ENCODE results near the gene LHX4.
A peak's percentile ranks its signal among the peaks of the same experiment; 100 is the strongest.

The LHX4 gene

DNA sequence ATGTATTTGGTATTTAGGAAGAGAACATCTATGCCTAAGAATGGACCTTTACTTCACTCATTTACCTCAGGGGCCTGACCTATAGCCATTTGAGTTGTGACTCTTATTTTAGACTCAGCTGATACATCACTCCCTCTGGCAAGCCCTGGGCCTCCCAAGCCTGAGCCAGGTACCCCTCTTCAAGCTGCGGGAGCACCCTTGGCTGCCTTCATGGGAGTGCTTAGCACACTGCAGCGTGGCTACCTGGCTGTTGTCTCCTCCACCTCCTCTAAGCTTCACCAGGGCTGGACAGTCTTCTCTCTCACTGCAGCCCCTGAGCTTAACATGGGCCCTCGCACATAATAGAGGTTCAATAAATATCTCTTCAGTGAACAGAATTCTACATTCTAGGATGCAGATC is 23.5 kb upstream of the LHX4 start:
- Histone ChIP-seq H3K36me3 (ENCODE audit: control insufficient read depth in 1 of 2, insufficient read depth in 2 of 2, low read depth in 1 of 2, low read length in 2 of 2) (no peaks in the 10 kb centered on the region), H3K9me3 (ENCODE audit: control insufficient read depth, low read length) (no peaks in the 10 kb centered on the region), H3K4ac (ENCODE audit: low read depth in 1 of 2, low read length in 2 of 2) (no peak overlapping the region), H3K4me2 (ENCODE audit: low read length, poor library complexity, severe bottlenecking) (no peak overlapping the region), H2AFZ (ENCODE audit: low read depth, low read length) (no peak overlapping the region), H3K14ac (ENCODE audit: low read length in 2 of 2) (peak overlapping the region in 1 of 2 experiments; percentile 18), H3K4me1 (ENCODE audit: control insufficient read depth, insufficient read depth, low read depth, low read length) (peaks cover 2% of the 10 kb centered on the region), H3K23ac (ENCODE audit: low read length in 2 of 2) (no peak overlapping the region), H3K27me3 (ENCODE audit: control insufficient read depth in 1 of 2, insufficient read depth in 1 of 2, low read length in 2 of 2) (peaks cover 0 to 3% of the 10 kb centered on the region in 2 experiments), H4K8ac (ENCODE audit: low read length) (no peak overlapping the region), H2BK12ac (ENCODE audit: low read length in 2 of 2) (no peak overlapping the region), H2BK15ac (ENCODE audit: low read depth, poor library complexity, severe bottlenecking) (no peak overlapping the region), H3K18ac (ENCODE audit: low read depth in 1 of 2, low read length in 2 of 2) (no peak overlapping the region), H2BK5ac (ENCODE audit: low read depth, low read length, poor library complexity, severe bottlenecking) (no peak overlapping the region), H2BK120ac (ENCODE audit: low read depth, low read length) (no peak overlapping the region), H3K79me1 (replicated peaks; ENCODE audit: low read length, poor library complexity, severe bottlenecking) (no peaks in the 10 kb centered on the region), H2AK5ac (ENCODE audit: low read length, severe bottlenecking) (no peak overlapping the region), H3K9ac (ENCODE audit: low read length) (no peak overlapping the region), H4K91ac (ENCODE audit: low read length) (no peak overlapping the region), H3K4me3 (ENCODE audit: insufficient read depth in 1 of 2, low read depth in 1 of 2, low read length in 2 of 2) (no peak overlapping the region), H3K27ac (ENCODE audit: low read length, poor library complexity, severe bottlenecking) (no peak overlapping the region)
- DNase-seq, result no peak
- 92% methylated on average over 3 of the region's 3 CpGs for WGBS

DNA sequence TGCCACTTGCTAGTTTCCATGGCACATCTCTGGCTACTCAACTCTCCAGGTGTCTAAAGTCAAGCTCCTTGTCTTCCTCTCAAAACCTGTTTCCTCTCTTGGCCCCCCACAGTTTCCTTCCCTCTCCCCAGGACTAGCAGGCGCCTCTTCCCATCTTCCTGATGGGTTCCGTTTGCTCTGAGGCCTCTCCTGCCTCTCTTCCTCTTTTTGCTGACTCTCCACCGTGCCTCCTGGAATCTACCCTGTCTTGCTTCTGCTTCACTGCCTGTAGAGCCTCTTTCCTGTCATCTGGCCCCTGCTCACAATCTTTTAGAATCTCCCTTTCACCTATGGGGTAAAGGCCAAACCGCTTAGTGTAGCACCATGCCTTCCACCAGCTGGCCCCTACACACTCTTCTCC is 21.8 kb upstream of the LHX4 start:
- no peak overlapping the region for H3K4me2 ChIP-seq (ENCODE audit: low read length, poor library complexity, severe bottlenecking)
- DNase-seq, result no peak
- no peaks in the 10 kb centered on the region for H3K4me1 ChIP-seq (ENCODE audit: control insufficient read depth, insufficient read depth, low read depth, low read length)
- no peak overlapping the region for H2AFZ ChIP-seq (ENCODE audit: low read depth, low read length)
- 88% methylated on average over 4 of the region's 4 CpGs for WGBS
- H3K36me3 ChIP-seq (ENCODE audit: control insufficient read depth in 1 of 2, insufficient read depth in 2 of 2, low read depth in 1 of 2, low read length in 2 of 2), result no peaks in the 10 kb centered on the region
- H2AK5ac ChIP-seq (ENCODE audit: low read length, severe bottlenecking), result no peak overlapping the region
- H4K91ac ChIP-seq (ENCODE audit: low read length), result no peak overlapping the region
- H3K14ac ChIP-seq (ENCODE audit: low read length in 2 of 2), result no peak overlapping the region
- no peak overlapping the region for H3K4me3 ChIP-seq (ENCODE audit: insufficient read depth in 1 of 2, low read depth in 1 of 2, low read length in 2 of 2)
- H3K27ac ChIP-seq (ENCODE audit: low read length, poor library complexity, severe bottlenecking), result no peak overlapping the region
- H3K23ac ChIP-seq (ENCODE audit: low read length in 2 of 2), result no peak overlapping the region
- no peak overlapping the region for H2BK12ac ChIP-seq (ENCODE audit: low read length in 2 of 2)
- no peak overlapping the region for H3K18ac ChIP-seq (ENCODE audit: low read depth in 1 of 2, low read length in 2 of 2)
- no peak overlapping the region for H2BK5ac ChIP-seq (ENCODE audit: low read depth, low read length, poor library complexity, severe bottlenecking)
- peaks cover 0 to 3% of the 10 kb centered on the region in 2 experiments for H3K27me3 ChIP-seq (ENCODE audit: control insufficient read depth in 1 of 2, insufficient read depth in 1 of 2, low read length in 2 of 2)
- no peak overlapping the region for H2BK120ac ChIP-seq (ENCODE audit: low read depth, low read length)
- H3K9ac ChIP-seq (ENCODE audit: low read length), result no peak overlapping the region
- H4K8ac ChIP-seq (ENCODE audit: low read length), result no peak overlapping the region
- H2BK15ac ChIP-seq (ENCODE audit: low read depth, poor library complexity, severe bottlenecking), result no peak overlapping the region
- H3K9me3 ChIP-seq (ENCODE audit: control insufficient read depth, low read length), result no peaks in the 10 kb centered on the region
- H3K79me1 ChIP-seq (replicated peaks; ENCODE audit: low read length, poor library complexity, severe bottlenecking), result no peaks in the 10 kb centered on the region
- no peak overlapping the region for H3K4ac ChIP-seq (ENCODE audit: low read depth in 1 of 2, low read length in 2 of 2)

DNA sequence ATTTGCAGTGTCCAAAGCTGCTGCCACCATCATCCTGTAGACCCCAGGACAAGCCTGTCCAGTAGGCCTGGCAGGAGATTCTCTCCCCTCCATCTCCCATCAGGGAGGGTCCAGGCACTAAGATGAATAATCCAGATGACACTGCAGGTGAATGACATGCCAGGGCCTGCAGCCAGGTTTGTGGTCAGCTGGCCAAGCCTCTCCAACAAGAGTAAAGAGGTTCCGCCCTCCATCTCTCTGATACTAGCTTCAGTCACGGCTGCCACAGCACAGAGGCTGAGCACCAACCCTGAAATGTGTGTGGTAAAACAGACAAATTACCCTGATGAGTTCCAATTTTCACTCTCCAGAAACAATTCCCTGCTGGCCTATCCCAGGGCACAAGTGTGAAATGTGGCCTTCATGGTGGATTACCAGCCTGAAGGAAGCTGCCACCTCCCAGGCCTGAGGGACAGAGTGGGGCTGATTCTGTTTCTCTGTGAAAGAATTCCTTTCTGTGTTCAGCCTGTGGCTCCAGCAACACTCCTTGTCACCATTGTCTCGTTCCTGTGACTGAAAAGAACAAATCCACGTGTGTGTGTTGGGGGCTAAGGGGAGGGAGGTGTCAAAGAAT is 19.9 kb upstream of the LHX4 start:
- Histone ChIP-seq H2AFZ (ENCODE audit: low read depth, low read length) (no peak overlapping the region), H4K91ac (ENCODE audit: low read length) (no peak overlapping the region), H4K8ac (ENCODE audit: low read length) (no peak overlapping the region), H3K27ac (ENCODE audit: low read length, poor library complexity, severe bottlenecking) (no peak overlapping the region), H3K18ac (ENCODE audit: low read depth in 1 of 2, low read length in 2 of 2) (no peak overlapping the region), H3K9me3 (ENCODE audit: control insufficient read depth, low read length) (no peaks in the 10 kb centered on the region), H2BK120ac (ENCODE audit: low read depth, low read length) (no peak overlapping the region), H3K36me3 (ENCODE audit: control insufficient read depth in 1 of 2, insufficient read depth in 2 of 2, low read depth in 1 of 2, low read length in 2 of 2) (no peaks in the 10 kb centered on the region), H2BK15ac (ENCODE audit: low read depth, poor library complexity, severe bottlenecking) (no peak overlapping the region), H3K23ac (ENCODE audit: low read length in 2 of 2) (no peak overlapping the region), H2BK5ac (ENCODE audit: low read depth, low read length, poor library complexity, severe bottlenecking) (no peak overlapping the region), H3K27me3 (ENCODE audit: control insufficient read depth in 1 of 2, insufficient read depth in 1 of 2, low read length in 2 of 2) (peaks cover 0 to 3% of the 10 kb centered on the region in 2 experiments), H3K79me1 (replicated peaks; ENCODE audit: low read length, poor library complexity, severe bottlenecking) (no peaks in the 10 kb centered on the region), H3K4ac (ENCODE audit: low read depth in 1 of 2, low read length in 2 of 2) (no peak overlapping the region), H3K4me1 (ENCODE audit: control insufficient read depth, insufficient read depth, low read depth, low read length) (no peaks in the 10 kb centered on the region), H3K4me2 (ENCODE audit: low read length, poor library complexity, severe bottlenecking) (no peak overlapping the region), H2BK12ac (ENCODE audit: low read length in 2 of 2) (no peak overlapping the region), H3K4me3 (ENCODE audit: insufficient read depth in 1 of 2, low read depth in 1 of 2, low read length in 2 of 2) (no peak overlapping the region), H3K9ac (ENCODE audit: low read length) (no peak overlapping the region), H2AK5ac (ENCODE audit: low read length, severe bottlenecking) (no peak overlapping the region), H3K14ac (ENCODE audit: low read length in 2 of 2) (no peak overlapping the region)
- 84% methylated on average over 4 of the region's 4 CpGs for WGBS
- no peak for DNase-seq

- H3K27ac ChIP-seq (ENCODE audit: low read length, poor library complexity, severe bottlenecking), result no peak overlapping the region
- no peaks in the 10 kb centered on the region for H3K36me3 ChIP-seq (ENCODE audit: control insufficient read depth in 1 of 2, insufficient read depth in 2 of 2, low read depth in 1 of 2, low read length in 2 of 2)
- no peaks in the 10 kb centered on the region for H3K9me3 ChIP-seq (ENCODE audit: control insufficient read depth, low read length)
- no peak overlapping the region for H3K9ac ChIP-seq (ENCODE audit: low read length)
- H3K4ac ChIP-seq (ENCODE audit: low read depth in 1 of 2, low read length in 2 of 2), result no peak overlapping the region
- H3K79me1 ChIP-seq (replicated peaks; ENCODE audit: low read length, poor library complexity, severe bottlenecking), result no peaks in the 10 kb centered on the region
- no peak overlapping the region for H4K8ac ChIP-seq (ENCODE audit: low read length)
- peaks cover 0 to 3% of the 10 kb centered on the region in 2 experiments for H3K27me3 ChIP-seq (ENCODE audit: control insufficient read depth in 1 of 2, insufficient read depth in 1 of 2, low read length in 2 of 2)
- no peak overlapping the region for H2BK120ac ChIP-seq (ENCODE audit: low read depth, low read length)
- H3K18ac ChIP-seq (ENCODE audit: low read depth in 1 of 2, low read length in 2 of 2), result no peak overlapping the region
- no peak overlapping the region for H2BK15ac ChIP-seq (ENCODE audit: low read depth, poor library complexity, severe bottlenecking)
- H3K4me1 ChIP-seq (ENCODE audit: control insufficient read depth, insufficient read depth, low read depth, low read length), result no peaks in the 10 kb centered on the region
- H2AFZ ChIP-seq (ENCODE audit: low read depth, low read length), result no peak overlapping the region
- no peak overlapping the region for H2BK5ac ChIP-seq (ENCODE audit: low read depth, low read length, poor library complexity, severe bottlenecking)
- H2BK12ac ChIP-seq (ENCODE audit: low read length in 2 of 2), result no peak overlapping the region
- H3K14ac ChIP-seq (ENCODE audit: low read length in 2 of 2), result no peak overlapping the region
- no peak overlapping the region for H3K4me2 ChIP-seq (ENCODE audit: low read length, poor library complexity, severe bottlenecking)
- no peak overlapping the region for H4K91ac ChIP-seq (ENCODE audit: low read length)
- no peak for DNase-seq
- no peak overlapping the region for H3K4me3 ChIP-seq (ENCODE audit: insufficient read depth in 1 of 2, low read depth in 1 of 2, low read length in 2 of 2)
- no peak overlapping the region for H3K23ac ChIP-seq (ENCODE audit: low read length in 2 of 2)
- WGBS, result 92% methylated on average over 12 of the region's 12 CpGs
- H2AK5ac ChIP-seq (ENCODE audit: low read length, severe bottlenecking), result no peak overlapping the region
Measured at GRCh38 chr1:180211156-180211859, 18.8 kb upstream of the LHX4 start.
